SKM-1 treated with dmso at 0.1 percent for 144 hours (cell line): Measurements from ENCODE around the gene ATP2B2.

Experiments
- DNase-seq: peaks from one replicate; lab custom pipeline; 2025; ENCODE audit not compliant: unreplicated experiment; lab: John Stamatoyannopoulos, UW

The ATP2B2 gene

DNA sequence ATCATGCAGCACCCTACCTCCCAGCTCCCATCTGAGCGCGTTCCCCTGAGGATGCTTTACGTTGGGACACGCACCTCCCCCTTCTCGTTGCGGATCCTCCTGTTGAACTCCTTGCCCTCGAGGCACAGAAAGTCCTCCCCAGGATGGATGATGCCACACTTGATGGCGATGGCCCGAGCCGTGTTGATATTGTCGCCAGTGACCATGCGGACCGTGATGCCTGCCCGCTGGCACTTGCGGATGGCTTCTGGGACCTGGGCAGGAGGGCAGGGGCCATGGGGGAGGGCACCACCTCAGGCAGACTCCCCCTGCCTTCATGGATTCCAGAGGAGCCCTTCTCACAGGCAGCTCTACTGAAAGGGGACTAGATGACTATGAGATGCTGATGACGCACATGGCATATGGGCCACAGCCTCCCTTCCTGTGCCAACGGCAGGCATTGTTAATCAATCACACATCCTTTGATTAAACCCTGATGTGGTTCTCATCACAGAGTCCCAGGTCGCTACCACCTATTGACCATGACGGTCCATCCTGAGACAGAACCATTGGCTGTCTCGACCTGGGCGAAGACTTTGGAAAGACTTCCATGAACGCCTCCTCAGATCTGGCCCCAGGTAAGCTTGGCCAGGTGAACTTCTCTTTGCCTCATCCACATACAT lies 154.9 kb downstream of the ATP2B2 start:
- DNase-seq: no peak

DNA sequence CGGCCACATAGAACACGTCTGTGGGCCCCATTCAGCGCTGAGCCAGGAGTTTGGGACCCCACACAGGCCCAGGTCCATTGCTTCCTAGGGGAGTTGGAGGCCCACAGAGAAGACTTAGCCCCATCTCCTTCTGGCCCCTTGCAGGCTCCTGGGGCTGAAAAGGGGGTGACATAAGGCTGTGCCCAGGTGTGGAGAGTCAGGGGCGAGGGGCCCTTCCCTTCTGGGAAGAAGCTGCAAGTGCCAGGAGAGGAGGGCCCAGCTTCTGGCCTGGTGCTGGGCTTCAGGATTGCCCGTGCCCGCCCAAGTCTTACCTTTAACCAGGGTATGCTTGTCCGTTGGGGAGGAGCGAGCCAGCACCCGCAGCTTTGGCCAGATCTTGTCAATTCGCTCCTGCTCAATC lies 155.6 kb downstream of the ATP2B2 start:
- no peak for DNase-seq

DNA sequence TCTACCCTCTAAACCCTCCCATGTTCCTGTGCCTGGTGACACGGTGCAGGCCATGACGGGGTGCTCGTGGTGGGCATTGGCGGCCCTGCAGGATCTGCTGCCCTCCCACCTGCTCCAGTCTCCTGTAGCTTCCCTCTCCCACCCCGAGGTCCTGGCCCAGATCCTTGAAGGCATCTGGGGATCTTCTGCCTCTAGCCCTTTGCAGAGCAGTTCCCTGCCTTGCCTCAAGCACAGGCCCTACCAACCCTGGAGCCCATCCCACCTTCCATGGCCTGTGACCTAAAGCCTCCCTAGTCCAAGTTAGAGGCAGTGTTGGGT lies 157.0 kb downstream of the ATP2B2 start:
- no peak for DNase-seq

DNA sequence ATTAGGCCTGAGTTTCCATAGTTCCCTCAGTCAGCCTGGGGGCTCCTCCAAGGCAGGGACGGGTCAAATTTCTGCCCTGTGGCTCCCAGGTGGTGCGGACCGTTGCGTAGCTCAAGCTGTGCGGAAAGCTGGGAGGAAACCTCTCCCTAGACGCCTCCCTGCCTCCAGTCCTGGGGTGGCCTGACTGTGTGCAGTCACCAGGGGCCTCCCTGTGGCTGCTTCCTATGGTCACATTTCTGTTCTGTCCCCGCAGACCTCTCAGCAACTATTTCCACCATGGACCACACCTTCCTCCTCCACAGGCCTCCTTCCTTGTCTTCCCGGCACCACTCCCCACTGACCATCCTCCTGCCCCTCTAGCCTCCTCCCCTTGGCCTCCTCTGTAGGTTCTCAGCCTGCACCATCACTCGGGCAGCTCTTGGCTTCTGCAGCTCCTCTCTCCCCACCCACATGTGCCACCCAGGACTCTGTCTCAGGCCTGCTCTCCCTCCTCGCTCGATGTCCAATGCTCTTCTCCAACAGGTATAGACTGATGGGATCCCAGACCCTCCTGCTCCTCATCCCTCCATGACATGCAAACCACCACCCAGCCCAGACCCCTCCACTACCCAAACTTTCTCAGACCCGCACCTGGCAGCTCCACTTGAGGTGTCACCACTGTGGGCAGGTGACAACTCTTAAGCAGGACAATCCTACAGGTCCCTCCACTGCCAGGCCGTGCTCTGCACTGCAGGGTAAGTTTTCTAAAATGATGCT lies 157.6 kb downstream of the ATP2B2 start:
- DNase-seq: no peak

DNA sequence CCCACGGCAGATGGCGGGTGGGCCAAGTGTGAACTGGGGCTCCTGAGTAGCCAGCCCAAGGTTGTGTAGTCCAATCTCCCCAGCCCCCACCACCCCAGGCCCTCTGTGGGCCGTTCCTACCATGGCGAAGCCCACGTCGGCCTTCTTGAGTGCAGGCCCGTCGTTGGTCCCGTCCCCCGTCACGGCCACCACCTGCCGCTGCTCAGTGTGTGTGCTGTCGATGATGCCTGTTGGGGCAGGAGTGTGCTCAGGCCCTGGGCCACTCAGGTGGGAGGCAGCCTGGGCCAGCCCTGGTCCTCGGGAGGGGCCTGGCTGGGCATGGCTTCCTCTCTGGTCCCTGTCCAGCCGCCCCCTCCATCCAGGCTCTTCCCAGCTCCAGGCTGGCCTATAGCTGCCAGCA lies 159.5 kb downstream of the ATP2B2 start:
- no peak for DNase-seq

DNA sequence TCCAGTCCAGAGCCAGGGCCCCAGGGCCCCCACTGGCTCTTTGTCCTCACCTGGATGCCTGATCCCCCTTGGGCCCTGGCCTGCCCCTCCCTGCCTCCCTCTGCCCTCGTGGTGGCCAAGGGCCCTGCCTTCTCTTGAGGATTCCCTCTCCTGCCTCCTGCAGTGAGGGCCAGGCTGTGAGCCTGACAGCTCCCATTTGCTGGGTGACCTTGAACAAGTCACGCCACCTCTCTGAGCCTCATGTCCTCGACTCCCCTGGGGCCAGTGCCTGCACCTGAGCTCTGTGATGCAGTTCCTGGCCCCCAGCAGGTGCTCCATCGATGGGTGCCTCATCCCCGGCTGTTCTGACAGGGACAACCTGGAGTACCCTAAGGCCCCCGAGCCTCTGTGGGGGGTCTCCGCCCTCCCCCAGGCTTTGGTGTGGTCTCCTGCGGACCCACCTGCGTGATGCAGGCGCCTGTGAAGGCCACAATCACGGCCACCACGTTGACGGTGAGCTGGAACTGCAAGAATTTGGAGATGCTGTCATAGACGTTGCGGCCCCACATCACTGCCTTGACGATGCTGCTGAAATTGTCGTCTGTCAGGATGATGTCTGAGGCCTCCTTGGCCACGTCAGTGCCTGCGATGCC lies 160.3 kb downstream of the ATP2B2 start:
- DNase-seq: no peak

DNA sequence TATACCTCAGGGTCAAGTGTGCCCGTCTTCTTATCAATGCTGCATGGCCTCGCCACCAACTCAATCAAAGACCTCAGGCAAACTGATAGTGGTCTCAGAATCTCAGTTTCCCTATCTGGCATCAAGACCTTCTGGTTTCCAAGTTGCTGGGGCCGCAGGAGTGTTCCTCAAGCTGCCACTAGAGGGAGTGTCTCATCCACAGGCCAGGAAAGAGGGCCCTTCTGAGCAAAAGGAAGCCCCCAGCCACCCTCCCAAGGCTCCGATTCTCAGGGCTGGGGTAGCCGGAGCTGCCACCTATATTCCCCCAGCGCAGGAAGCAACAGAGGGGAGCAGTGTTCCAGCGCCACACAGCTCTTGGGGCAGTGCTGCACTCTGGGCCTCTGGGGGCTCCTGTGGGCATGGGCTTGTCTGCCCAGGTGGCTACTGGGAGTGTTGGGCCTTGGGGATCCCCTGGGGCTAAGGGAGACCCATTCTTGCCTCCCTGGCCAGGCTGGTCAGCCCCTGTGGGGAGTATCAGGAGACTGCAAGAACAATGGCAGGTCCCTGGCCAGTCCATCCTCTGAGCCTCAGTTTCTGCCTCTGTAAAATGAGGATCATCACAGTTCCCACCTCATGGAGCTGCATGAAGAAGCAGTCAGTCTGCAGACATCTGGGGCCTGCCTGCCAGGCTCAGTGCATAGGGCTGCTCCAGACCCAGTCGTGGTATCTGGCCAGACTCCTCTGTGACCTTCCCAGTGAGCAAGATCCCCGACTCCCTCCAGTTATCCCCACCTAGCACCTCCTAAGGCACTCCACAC lies 161.0 kb downstream of the ATP2B2 start:
- DNase-seq: peak; percentile 23

DNA sequence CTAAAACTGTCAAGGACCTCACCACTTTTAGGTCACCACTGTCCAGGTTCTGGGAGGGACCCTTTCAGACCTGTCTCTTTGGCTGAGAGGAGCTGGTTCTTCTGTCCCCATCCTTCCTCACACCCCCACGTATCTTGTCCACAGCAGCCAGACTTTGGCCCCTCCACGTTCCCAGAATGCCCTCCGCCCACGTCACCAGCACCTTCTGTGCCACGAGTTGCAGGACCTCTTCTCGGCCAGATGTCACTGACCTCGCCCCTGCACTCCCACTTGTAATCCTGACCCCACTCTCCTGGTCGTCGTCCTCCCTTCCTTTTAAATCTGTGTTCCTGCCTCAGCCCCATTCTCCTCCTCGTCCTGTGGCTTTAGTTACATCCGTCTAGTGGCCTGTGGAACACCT lies 161.9 kb downstream of the ATP2B2 start:
- DNase-seq: no peak

DNA sequence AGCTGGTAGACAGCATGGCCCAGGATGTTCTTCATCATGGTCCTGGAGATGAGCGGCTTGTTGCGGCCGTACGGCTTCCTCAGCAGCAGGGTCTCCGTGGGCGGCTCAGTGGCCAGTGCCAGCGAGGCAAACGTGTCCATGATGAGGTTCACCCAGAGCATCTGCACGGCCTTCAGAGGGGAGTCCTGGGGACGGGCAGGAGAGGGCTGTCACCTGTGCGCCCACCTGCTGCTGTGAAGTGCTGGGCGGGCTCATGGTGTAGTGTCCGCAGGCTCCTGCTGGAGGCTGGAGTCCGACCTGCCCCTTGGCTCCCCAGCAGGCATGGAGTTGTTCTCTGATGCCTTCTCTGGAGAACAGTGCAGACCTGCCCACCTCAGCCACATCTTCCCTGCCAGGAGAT lies 162.6 kb downstream of the ATP2B2 start:
- no peak for DNase-seq

DNA sequence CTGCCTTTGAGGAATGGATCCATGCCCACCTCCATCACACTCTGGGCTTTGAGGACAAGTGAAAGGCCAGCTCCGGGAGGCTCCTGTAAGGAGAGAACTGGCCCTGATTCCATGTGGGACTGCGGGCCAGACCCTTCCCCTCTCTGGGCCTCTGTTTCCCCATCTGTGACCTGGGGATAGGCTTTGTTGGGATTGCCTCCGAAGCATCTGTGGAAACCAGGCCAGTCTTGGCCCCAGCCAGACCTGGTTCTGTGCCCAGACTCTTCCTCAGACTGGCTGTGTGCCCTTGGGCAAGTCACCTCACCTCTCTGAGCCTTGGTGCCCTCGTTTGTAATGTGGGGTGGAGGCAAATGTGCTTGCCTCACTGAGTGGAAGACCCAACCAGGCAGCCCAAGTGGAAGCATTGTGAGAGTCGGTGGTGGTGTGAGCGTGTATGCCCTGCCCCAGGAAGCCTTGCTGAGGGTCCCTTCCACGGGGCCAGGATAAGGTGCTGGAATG lies 163.4 kb downstream of the ATP2B2 start:
- DNase-seq: no peak

DNA sequence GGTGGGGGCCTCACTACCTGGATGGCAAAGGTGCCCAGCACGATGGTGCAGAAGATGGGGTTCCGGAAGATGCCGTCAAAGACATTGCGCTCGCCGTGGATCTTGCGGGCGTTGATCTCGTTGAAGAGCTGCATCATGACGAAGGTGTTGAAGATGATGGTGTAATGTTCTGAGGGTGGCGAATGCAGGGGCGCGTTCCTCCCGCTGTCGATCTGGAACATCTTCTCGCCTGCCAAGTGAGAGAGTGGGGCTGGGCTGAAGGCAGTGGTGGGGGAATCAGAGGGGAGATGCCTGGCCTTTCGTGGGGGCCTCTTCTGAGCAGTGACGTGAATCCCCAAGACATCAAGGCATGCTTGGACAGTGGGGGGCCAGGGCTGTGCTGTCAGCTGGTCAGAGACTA lies 164.9 kb downstream of the ATP2B2 start:
- no peak for DNase-seq

DNA sequence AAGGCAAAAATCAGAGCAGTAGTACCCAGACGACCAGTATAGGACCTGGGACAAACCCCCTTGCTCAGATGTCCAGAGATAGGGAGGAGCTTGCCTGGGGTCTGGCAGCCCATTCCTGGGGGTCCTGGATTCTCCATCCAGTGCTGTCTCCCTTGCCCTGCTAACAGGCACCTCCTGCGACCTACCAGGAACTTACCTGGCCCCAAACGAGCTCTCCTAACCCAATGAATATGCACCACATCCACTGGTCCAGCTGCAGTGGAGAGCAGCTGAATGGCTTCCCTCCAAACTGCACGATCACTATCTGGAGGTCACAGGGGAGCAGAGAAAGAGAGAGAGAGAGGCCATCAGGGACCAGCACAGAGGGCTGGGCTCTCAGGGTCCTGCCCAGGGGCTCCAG lies 165.3 kb downstream of the ATP2B2 start:
- no peak for DNase-seq

DNA sequence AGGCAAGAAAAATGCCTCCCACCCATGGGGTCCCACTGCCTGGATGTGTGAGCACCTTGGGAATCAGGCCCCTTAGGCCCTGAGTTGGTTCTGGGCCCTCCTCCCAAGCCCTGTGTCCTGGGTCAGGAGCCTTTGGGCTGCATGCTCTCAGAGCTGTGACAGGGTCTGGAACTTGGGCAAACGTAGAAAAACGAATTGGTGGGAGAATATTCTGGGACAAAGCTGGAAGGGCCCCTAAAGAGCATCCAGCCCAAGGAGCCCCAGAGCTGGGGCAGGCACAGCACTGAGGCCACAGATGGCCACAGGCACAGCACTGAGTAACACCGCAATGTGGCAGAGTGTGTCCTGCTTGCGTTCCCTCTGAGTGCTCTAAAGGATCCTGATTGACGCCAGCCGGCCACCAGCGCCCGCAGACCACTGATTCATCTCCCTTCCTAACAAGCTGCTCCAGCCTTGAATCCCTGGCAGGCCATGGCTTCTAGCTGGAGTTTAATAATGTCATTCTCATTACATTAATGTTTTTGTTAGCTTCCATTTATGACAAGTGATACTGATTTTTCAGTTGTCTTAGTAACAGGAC lies 165.9 kb downstream of the ATP2B2 start:
- DNase-seq: no peak

DNA sequence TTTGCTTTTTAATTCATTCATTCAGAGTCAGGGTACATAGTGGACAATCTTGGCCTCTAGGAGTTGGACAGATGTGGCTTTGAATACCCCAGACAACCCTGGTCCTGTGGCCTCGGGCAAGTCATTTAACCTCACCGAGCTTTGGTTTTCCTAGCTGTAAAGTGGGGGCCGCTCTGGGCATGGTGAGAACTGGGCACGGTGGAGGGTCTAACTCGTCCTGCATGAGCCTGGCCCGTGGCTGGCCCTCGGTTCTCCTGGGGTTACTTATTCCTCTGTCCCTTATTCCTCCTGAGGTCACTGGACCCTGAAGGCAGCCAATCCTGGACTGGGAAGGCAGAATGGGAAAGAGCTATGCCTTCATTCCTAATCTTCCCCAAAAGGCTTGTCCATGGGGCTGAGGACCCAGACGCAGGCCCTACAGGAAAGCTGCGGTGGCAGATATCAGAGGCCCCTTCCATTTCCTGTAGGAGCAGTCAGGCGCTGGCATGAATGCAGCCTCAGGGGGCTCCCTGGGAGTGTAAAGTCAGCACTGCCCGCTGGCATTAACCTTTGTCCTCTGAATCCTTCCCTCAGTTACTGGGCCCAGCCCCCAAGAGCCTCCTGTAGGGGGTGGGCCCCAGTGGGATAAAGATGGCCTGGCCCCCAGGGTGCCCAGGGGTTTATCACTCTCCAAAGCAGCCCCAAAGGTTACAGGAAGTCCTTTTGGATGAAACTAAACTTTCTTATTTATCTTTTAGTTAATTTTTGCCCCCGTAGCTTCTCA lies 166.6 kb downstream of the ATP2B2 start:
- DNase-seq: no peak

DNA sequence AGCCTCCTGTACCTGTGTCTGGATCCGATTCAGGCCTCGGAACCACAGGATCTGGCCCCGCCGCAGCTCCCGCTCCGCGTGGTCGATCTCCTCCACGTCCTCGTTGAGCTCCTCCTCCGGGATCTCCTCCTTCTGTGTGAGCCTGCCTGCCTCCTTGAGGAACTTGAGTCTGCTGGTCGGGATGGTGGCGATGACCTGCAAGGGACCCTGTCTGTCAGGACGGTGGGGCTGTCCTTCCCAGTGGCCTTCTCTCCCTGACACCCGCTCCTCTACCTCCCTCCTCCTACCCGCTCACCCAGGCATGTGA lies 167.3 kb downstream of the ATP2B2 start:
- DNase-seq: no peak

DNA sequence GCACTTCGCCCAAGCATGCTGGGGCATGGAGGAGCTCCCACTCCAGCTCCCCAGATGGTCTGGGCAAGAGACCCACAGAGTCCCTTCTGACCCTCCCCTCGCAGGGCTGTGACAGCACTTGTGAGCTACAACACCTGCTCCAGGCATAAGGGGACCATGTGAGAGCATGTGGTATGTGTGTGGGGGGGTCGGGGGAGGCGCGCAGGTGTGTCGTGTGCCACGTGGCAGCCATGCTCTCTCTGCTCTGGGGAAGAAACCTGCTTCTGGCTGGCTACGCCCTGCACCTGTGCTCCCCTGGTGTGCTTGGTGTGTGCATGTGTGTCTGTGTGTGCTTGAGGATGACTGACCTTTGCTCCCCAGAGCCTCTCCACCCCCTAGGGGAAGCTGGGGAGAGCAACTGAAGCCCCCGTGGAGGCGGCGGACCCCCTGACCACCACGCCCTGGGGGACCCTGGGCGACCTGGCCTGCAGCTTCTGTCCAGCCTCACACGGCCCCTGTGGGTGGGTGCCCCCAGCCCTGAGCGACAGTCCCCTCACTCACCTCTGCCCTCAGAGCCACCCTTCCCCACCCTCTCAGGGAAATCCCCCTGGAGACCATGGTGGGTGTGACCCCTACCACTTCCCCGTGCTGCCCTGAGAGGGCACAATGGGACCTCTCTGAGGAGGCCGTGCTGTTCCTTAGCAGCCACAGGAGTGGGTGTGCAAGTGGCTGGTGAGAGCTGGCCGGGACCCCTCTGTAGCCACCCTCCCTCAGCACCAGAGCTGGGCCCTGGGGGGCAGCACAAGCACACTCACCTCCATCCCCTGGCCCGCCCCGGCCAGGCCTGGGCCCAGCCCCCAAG lies 167.8 kb downstream of the ATP2B2 start:
- DNase-seq: no peak

DNA sequence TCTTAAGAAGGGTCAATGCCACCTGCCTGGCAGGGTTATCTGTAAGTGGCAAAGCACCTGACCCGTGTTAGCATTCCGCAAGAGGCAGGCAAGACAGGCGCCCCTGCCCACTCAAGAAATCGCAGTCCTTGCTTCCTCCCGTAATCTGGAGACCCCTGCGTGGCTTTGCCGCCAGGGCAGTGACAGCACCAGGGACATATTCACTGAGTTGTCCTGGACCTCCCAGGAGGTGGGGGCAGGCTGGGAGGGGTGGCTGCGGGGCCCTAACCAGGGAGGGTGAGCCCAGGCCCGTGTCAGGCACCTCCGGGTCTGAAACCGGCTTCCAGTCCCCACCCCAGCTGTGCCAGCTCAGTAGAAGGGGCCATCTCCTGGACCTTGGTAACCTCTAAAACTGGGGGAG lies 168.6 kb downstream of the ATP2B2 start:
- no peak for DNase-seq

DNA sequence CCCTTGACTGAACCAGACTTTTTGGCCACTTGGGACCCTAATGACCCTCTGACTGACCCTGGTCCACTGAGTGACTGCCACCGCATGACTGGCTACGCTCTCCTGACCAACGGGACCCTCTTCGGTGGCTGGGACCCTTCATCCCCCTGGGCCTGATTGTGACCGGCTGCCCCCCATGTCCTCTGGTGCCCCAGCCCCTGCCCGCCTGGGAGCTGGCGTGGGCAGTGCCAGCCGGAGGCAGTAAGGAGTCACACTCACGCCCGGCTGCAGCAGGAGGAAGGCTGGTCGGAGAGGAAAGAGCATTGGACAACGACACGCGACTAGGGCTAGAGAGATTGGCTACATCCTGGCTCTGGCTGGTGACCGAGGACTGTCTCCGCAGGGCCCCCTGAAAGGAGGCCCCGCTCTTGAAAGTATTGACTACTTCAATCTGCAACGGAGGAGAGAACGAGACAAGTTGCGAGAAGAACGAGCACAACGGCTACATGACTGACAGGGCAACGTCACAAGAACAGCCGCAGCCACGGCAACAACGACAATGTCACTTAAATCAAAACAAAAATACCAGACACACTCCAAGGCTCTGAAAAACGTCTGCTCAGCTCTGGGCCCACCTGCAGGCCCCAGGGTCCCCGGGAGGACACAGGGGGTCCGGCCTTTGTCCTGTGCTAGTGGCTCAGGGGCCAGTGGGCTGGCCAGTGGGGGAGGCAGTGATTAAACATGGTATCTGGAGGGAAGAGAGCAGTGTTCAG lies 169.3 kb downstream of the ATP2B2 start:
- DNase-seq: no peak

DNA sequence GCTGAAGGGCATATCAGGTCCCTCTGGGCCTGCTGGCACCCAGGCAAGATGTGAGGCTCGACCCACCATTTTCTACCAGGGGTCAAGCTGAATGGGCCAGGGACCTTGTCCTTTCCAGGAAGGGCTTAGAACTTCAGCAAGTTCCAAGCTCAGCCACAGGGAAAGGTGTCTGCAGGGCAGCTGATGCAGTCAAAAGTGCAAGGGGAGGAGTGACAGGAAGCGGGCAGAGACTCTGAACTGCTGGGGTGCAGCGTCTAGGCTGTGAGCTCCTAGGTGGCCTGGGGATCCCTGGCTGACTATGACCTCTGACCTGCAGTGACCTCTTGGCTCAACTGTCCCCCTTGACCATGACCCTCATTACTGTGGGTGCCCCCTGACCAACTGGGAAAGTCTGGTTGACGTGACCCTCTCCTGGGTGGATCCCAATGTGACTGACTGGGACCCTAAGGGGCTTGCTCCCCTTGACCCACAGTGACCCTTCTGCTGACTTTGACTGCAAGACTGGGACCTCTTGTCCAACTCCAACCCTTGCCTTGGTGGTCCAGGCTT lies 170.1 kb downstream of the ATP2B2 start:
- DNase-seq: no peak
